HTERT RPE-1 (cell line): ENCODE data around the gene AIG1.

ENCODE experiments used
- in situ Hi-C: fragments of 300-500 bp; cut with MboI; formaldehyde crosslinking; loops from 4 replicates; pipeline ENCODE4 v1.14.3; 2020; ENCODE audit warnings: low sequenced_read_pairs

Gene AIG1

GRCh38 chr6:143349530-143349929, 288.8 kb downstream of the AIG1 start:
- in situ Hi-C loops: no loop called here

GRCh38 chr6:143356101-143356880, 295.6 kb downstream of the AIG1 start:
- in situ Hi-C loops: no loop called here

- in situ Hi-C loops: no loop called here
Measured at GRCh38 chr6:143357152-143357551, 296.5 kb downstream of the AIG1 start.

GRCh38 chr6:143357561-143358255, 297.0 kb downstream of the AIG1 start:
- in situ Hi-C loops: no loop called here

- in situ Hi-C loops: no loop called here
Measured at GRCh38 chr6:143361536-143362191, 301.0 kb downstream of the AIG1 start.

GRCh38 chr6:143362192-143362558, 301.5 kb downstream of the AIG1 start:
- in situ Hi-C loops: no loop called here

- in situ Hi-C loops: no loop called here
Measured at GRCh38 chr6:143363299-143363698, 302.6 kb downstream of the AIG1 start.

GRCh38 chr6:143368426-143368825, 307.7 kb downstream of the AIG1 start:
- in situ Hi-C loops: no loop called here

- in situ Hi-C loops: no loop called here
Measured at GRCh38 chr6:143369971-143370370, 309.3 kb downstream of the AIG1 start.

GRCh38 chr6:143370812-143371370, 310.2 kb downstream of the AIG1 start:
- in situ Hi-C loops: no loop called here

GRCh38 chr6:143372199-143372882, 311.7 kb downstream of the AIG1 start:
- in situ Hi-C loops: no loop called here

- in situ Hi-C loops: no loop called here
Measured at GRCh38 chr6:143374014-143374413, 313.3 kb downstream of the AIG1 start.

GRCh38 chr6:143375022-143375585, 314.4 kb downstream of the AIG1 start:
- in situ Hi-C loops: no loop called here

GRCh38 chr6:143376375-143376774, 315.7 kb downstream of the AIG1 start:
- in situ Hi-C loops: no loop called here

GRCh38 chr6:143376861-143377260, 316.2 kb downstream of the AIG1 start:
- in situ Hi-C loops: no loop called here

GRCh38 chr6:143385636-143386035, 324.9 kb downstream of the AIG1 start:
- in situ Hi-C loops: no loop called here

- in situ Hi-C loops: no loop called here
Measured at GRCh38 chr6:143390278-143390677, 329.6 kb downstream of the AIG1 start.
